GM12878 (cell line): Measurements from ENCODE around the gene PAIP1.

Experiments used
- ATF7 ChIP-seq: fragments of 450-650 bp; IDR thresholded peaks from 2 replicates; pipeline ENCODE4 v1.6.1; 2016; ENCODE audit warnings: low read depth, mild to moderate bottlenecking
- DPF2 ChIP-seq: fragments of 450-650 bp; IDR thresholded peaks from 2 replicates; pipeline ENCODE4 v1.6.1; 2017; ENCODE audit warnings: mild to moderate bottlenecking
- EP300 ChIP-seq, 2 experiments: fragments of 150-350 bp in 1 of 2; IDR thresholded peaks; 2 replicates each; pipeline ENCODE4 v1.6.1; 2011 to 2012; ENCODE audit warnings: low read depth in 2 of 2, low read length in 2 of 2, borderline replicate concordance in 1 of 2, improper control_type of control experiment in 1 of 2, inconsistent platforms in 1 of 2; ENCODE audit not compliant: control insufficient read depth in 1 of 2
- GABPA ChIP-seq: IDR thresholded peaks from 2 replicates; pipeline ENCODE4 v1.6.1; 2014; ENCODE audit warnings: antibody characterized with exemption, low read depth, mild to moderate bottlenecking, inconsistent platforms
- POLR2AphosphoS2 ChIP-seq: IDR thresholded peaks from 2 replicates; pipeline ENCODE4 v1.6.1; 2011; ENCODE audit warnings: low read depth, mild to moderate bottlenecking, low read length, improper control_type of control experiment, moderate library complexity
- SREBF2 ChIP-seq: IDR thresholded peaks from 2 replicates; pipeline ENCODE4 v1.6.1; 2012; ENCODE audit warnings: mild to moderate bottlenecking, low read length
- SRF ChIP-seq, 2 experiments: IDR thresholded peaks; 2 replicates each; pipeline ENCODE4 v1.6.1; 2011; ENCODE audit warnings: low read depth in 2 of 2, low read length in 2 of 2, mild to moderate bottlenecking in 1 of 2, moderate library complexity in 1 of 2
- STAT1 ChIP-seq: fragments of 450-650 bp; conservative IDR thresholded peaks from 2 replicates; pipeline ENCODE4 v1.6.1; 2014; ENCODE audit warnings: antibody characterized with exemption, mild to moderate bottlenecking
- TAF1 ChIP-seq: IDR thresholded peaks from 2 replicates; pipeline ENCODE4 v1.6.1; 2011; ENCODE audit warnings: mild to moderate bottlenecking, low read depth, low read length, borderline replicate concordance
- USF2 ChIP-seq: IDR thresholded peaks from 2 replicates; pipeline ENCODE4 v1.6.1; 2011; ENCODE audit warnings: low read depth, low read length, improper control_type of control experiment, borderline replicate concordance
- ZNF622 ChIP-seq: fragments of 450-650 bp; IDR thresholded peaks from 2 replicates; pipeline ENCODE4 v1.6.1; 2017; ENCODE audit warnings: mild to moderate bottlenecking, inconsistent platforms
- TF ChIP-seq, protein P1 (sequence below), 3 experiments: IDR thresholded peaks in 2 of 3; conservative IDR thresholded peaks in 1 of 3; 2 replicates each; pipeline ENCODE4 v1.5.1; 2011; ENCODE audit warnings: low read depth in 3 of 3, low read length in 3 of 3, mild to moderate bottlenecking in 3 of 3, control low read depth in 2 of 3, moderate library complexity in 2 of 3, inconsistent platforms in 1 of 3, mixed read lengths in 1 of 3; ENCODE audit not compliant: control insufficient read depth in 2 of 3, insufficient read depth in 1 of 3; ENCODE audit errors: extremely low read depth in 1 of 3
- TF ChIP-seq, protein P2 (sequence below): IDR thresholded peaks from 2 replicates; pipeline ENCODE4 v1.6.1; 2012; ENCODE audit warnings: low read depth, low read length, improper control_type of control experiment

DNA sequence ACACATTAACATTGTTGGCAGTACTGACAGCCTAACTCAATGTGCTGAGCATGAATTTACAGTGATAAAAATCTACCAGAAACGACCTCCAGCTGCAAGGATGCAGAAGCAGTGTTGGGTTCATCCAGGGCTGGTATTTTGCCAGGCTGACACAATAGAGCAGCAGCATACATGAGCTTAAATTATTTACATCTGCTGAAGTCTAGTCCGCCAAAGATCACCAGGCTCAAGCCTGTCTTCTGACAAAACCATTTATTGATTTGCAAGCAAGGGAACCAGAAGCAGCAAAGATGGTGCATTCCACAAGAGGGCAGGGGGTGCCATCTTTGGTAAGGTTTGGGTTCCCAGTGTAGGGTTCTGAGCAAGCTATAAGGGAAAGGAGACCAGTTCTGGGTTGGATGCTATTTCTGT, 33.2 kb downstream of the PAIP1 start:
- TF ChIP-seq STAT1 (no peak), DPF2 (no peak), POLR2AphosphoS2 (no peak), ZNF622 (no peak), USF2 (no peak), GABPA (no peak), SREBF2 (no peak), ATF7 (no peak), SRF (IDR thresholded peaks at IDR 0.05; ENCODE audit: low read depth in 2 of 2, low read length in 2 of 2) (no peak), EP300 (IDR thresholded peaks at IDR 0.05; ENCODE audit: borderline replicate concordance in 1 of 2, control insufficient read depth in 1 of 2, low read depth in 2 of 2, low read length in 2 of 2) (no peak), TAF1 (no peak)
- TF ChIP-seq, protein P1, sequence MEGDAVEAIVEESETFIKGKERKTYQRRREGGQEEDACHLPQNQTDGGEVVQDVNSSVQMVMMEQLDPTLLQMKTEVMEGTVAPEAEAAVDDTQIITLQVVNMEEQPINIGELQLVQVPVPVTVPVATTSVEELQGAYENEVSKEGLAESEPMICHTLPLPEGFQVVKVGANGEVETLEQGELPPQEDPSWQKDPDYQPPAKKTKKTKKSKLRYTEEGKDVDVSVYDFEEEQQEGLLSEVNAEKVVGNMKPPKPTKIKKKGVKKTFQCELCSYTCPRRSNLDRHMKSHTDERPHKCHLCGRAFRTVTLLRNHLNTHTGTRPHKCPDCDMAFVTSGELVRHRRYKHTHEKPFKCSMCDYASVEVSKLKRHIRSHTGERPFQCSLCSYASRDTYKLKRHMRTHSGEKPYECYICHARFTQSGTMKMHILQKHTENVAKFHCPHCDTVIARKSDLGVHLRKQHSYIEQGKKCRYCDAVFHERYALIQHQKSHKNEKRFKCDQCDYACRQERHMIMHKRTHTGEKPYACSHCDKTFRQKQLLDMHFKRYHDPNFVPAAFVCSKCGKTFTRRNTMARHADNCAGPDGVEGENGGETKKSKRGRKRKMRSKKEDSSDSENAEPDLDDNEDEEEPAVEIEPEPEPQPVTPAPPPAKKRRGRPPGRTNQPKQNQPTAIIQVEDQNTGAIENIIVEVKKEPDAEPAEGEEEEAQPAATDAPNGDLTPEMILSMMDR (IDR thresholded peaks at IDR 0.05 in 2 of 3, conservative IDR thresholded peaks at IDR 0.05 in 1 of 3; ENCODE audit: control insufficient read depth in 2 of 3, extremely low read depth in 1 of 3, insufficient read depth in 1 of 3, low read depth in 3 of 3, low read length in 3 of 3), result no peak
- TF ChIP-seq, protein P2, sequence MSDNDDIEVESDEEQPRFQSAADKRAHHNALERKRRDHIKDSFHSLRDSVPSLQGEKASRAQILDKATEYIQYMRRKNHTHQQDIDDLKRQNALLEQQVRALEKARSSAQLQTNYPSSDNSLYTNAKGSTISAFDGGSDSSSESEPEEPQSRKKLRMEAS, result no peak
